GM21390 (cell line): ENCODE measurements around the gene ANKRD34A.

Experiments used
- ATAC-seq: cut with Tn5 transposase; IDR thresholded peaks from one replicate; pipeline ENCODE4 v1.9.1; 2021; ENCODE audit not compliant: unreplicated experiment

Gene ANKRD34A

GRCh38 chr1:145964328-145965118 lies at the start of gene ANKRD34A, which contains the start of gene POLR3GL:
ANKRD34A (minus strand) TSS chr1:145964575; CDS start chr1:145961759, 2,816 bp downstream.
POLR3GL (plus strand) TSS chr1:145964690; CDS start chr1:145974866, 10,176 bp downstream.
- ATAC-seq, result peak; percentile 84

- no peak for ATAC-seq
Measured at GRCh38 chr1:146013559-146013922, 49.2 kb upstream of the ANKRD34A start.

- ATAC-seq, result no peak
Measured at GRCh38 chr1:146012703-146013558, 48.6 kb upstream of the ANKRD34A start.

GRCh38 chr1:146010126-146010738 lies 45.9 kb upstream of the ANKRD34A start:
- ATAC-seq, result no peak

GRCh38 chr1:146007489-146008133 lies 43.2 kb upstream of the ANKRD34A start:
- ATAC-seq, result no peak

GRCh38 chr1:146001709-146002108 lies 37.3 kb upstream of the ANKRD34A start:
- ATAC-seq, result no peak

- ATAC-seq, result no peak
Measured at GRCh38 chr1:145999321-146000024, 35.1 kb upstream of the ANKRD34A start.

- no peak for ATAC-seq
Measured at GRCh38 chr1:145997718-145998023, 33.3 kb upstream of the ANKRD34A start.

GRCh38 chr1:145997016-145997717 lies 32.8 kb upstream of the ANKRD34A start:
- peak; percentile 25 for ATAC-seq

- ATAC-seq, result peak; percentile 83
Measured at GRCh38 chr1:145996433-145997015, 32.1 kb upstream of the ANKRD34A start, which contains the start of gene TXNIP. TXNIP (minus strand) TSS chr1:145996579; CDS start chr1:145996266, 313 bp downstream.

- ATAC-seq, result no peak
Measured at GRCh38 chr1:145995964-145996432, 31.6 kb upstream of the ANKRD34A start.

GRCh38 chr1:145995148-145995881 lies 30.9 kb upstream of the ANKRD34A start:
- no peak for ATAC-seq

GRCh38 chr1:145994391-145995120 lies 30.2 kb upstream of the ANKRD34A start:
- no peak for ATAC-seq

GRCh38 chr1:145993618-145994390 lies 29.4 kb upstream of the ANKRD34A start:
- no peak for ATAC-seq

GRCh38 chr1:145992958-145993617 lies 28.7 kb upstream of the ANKRD34A start:
- ATAC-seq, result no peak

- no peak for ATAC-seq
Measured at GRCh38 chr1:145992502-145992936, 28.1 kb upstream of the ANKRD34A start.
